Measurements from ENCODE around the gene TRPM3. TPM values are rescaled to one million over a fixed set of nuclear protein-coding genes. Genes with fewer than 3 reads are reported as not detected.

Gene TRPM3
- total RNA-seq, 1 donor from 2014 or later: 0.22 TPM

DNA sequence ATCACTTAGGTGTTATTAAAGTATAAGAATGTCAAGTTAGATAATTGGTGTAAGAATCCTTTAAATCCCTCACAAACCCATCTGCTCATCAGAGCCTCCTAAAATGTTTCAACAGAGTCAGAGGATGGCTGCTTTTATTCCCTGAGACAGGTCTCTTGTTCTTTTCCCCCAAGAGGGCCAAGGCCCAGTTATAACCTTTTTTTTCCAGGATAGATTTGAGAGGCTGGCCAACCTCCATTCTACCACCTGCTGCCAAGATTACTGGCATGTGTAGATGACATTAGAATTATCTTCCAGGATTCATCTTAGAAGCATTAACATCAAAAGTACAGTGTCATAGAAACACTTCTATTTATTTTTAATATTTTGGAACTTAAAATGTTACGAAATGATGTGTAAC is 305.1 kb downstream of the TRPM3 start:
- Histone ChIP-seq H3K9me3 (replicated peaks) (no peaks in the 10 kb centered on the region), H3K27ac (replicated peaks) (no peak overlapping the region), H3K27me3 (ENCODE audit: low read depth) (no peaks in the 10 kb centered on the region), H3K4me3 (no peak overlapping the region), H3K4me1 (no peaks in the 10 kb centered on the region), H3K36me3 (no peaks in the 10 kb centered on the region)
- intact Hi-C loops (cut with micrococcal nuclease): loop anchor here (10.0 kb wide), 1 partner anchor 48 kb away; no protein-coding TSS in a partner anchor
- TF ChIP-seq, protein P1, sequence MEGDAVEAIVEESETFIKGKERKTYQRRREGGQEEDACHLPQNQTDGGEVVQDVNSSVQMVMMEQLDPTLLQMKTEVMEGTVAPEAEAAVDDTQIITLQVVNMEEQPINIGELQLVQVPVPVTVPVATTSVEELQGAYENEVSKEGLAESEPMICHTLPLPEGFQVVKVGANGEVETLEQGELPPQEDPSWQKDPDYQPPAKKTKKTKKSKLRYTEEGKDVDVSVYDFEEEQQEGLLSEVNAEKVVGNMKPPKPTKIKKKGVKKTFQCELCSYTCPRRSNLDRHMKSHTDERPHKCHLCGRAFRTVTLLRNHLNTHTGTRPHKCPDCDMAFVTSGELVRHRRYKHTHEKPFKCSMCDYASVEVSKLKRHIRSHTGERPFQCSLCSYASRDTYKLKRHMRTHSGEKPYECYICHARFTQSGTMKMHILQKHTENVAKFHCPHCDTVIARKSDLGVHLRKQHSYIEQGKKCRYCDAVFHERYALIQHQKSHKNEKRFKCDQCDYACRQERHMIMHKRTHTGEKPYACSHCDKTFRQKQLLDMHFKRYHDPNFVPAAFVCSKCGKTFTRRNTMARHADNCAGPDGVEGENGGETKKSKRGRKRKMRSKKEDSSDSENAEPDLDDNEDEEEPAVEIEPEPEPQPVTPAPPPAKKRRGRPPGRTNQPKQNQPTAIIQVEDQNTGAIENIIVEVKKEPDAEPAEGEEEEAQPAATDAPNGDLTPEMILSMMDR (IDR thresholded peaks at IDR 0.05; ENCODE audit: borderline replicate concordance): no peak
- DNase-seq: no peak

DNA sequence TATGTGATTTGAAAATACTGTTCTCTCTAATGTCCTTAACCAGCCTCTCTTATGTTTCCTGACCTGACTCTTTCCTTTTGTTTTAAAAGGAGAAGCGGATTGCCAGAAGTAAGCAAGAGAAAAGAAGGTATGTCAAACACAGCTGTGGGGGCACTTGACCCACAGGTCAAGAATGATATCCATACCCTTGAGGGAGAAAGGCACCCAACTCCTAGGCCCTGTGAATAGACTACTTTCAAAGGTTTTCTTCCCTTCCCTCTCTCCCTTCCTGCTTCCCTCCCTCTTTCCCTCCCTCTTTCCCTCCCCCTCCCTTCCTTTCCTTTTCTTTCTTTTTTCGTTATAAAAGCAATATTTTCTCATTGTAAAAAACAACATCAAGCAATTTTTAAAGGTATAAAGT is 306.8 kb downstream of the TRPM3 start:
- no peak for DNase-seq
- TF ChIP-seq, protein P1 (IDR thresholded peaks at IDR 0.05; ENCODE audit: borderline replicate concordance): no peak
- Histone ChIP-seq H3K36me3 (no peaks in the 10 kb centered on the region), H3K4me1 (no peaks in the 10 kb centered on the region), H3K27me3 (ENCODE audit: low read depth) (no peaks in the 10 kb centered on the region), H3K9me3 (replicated peaks) (no peaks in the 10 kb centered on the region), H3K27ac (replicated peaks) (no peak overlapping the region), H3K4me3 (no peak overlapping the region)
- intact Hi-C loops (cut with micrococcal nuclease): loop anchor here (10.0 kb wide), 1 partner anchor 50 kb away; no protein-coding TSS in a partner anchor

DNA sequence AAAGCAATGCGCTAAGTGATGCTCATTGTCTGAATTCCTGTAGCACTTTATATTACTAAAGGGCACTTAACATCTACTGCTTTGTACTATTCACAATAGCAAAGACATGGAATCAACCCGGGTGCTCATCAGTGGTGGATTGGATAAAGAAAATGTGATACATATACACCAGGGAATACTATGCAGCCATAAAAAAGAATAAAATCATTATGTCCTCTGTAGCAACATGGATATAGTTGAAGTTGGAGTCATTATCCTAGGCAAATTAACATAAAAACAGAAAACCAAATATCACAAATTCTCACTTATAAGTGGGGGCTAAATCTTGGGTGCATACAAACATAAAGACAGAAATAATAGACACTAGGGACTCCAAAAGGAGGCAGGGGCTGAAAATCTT is 308.3 kb downstream of the TRPM3 start:
- H3K36me3 ChIP-seq: no peaks in the 10 kb centered on the region
- H3K4me3 ChIP-seq: no peak overlapping the region
- no peak for DNase-seq
- H3K9me3 ChIP-seq (replicated peaks): no peaks in the 10 kb centered on the region
- TF ChIP-seq, protein P1 (IDR thresholded peaks at IDR 0.05; ENCODE audit: borderline replicate concordance): no peak
- intact Hi-C loops (cut with micrococcal nuclease): loop anchor here (10.0 kb wide), 1 partner anchor 52 kb away; no protein-coding TSS in a partner anchor
- no peaks in the 10 kb centered on the region for H3K4me1 ChIP-seq
- no peak overlapping the region for H3K27ac ChIP-seq (replicated peaks)
- no peaks in the 10 kb centered on the region for H3K27me3 ChIP-seq (ENCODE audit: low read depth)

GRCh38 chr9:70811638-70812037 is 309.8 kb downstream of the TRPM3 start:
- TF ChIP-seq, protein P1 (IDR thresholded peaks at IDR 0.05; ENCODE audit: borderline replicate concordance): no peak
- no peak overlapping the region for H3K27ac ChIP-seq (replicated peaks)
- intact Hi-C loops (cut with micrococcal nuclease): loop anchor here (10.0 kb wide), 1 partner anchor 53 kb away; no protein-coding TSS in a partner anchor

GRCh38 chr9:70806875-70807274 is 314.5 kb downstream of the TRPM3 start:
- intact Hi-C loops (cut with micrococcal nuclease): no loop called here
- H3K27me3 ChIP-seq (ENCODE audit: low read depth): no peaks in the 10 kb centered on the region
- no peaks in the 10 kb centered on the region for H3K4me1 ChIP-seq
- no peaks in the 10 kb centered on the region for H3K9me3 ChIP-seq (replicated peaks)
- TF ChIP-seq, protein P1 (IDR thresholded peaks at IDR 0.05; ENCODE audit: borderline replicate concordance): no peak
- no peak overlapping the region for H3K27ac ChIP-seq (replicated peaks)
- no peak overlapping the region for H3K4me3 ChIP-seq
- no peaks in the 10 kb centered on the region for H3K36me3 ChIP-seq
- DNase-seq: no peak

More at GRCh38 chr9:70811638-70812037, 309.8 kb downstream of the TRPM3 start:
- no peaks in the 10 kb centered on the region for H3K36me3 ChIP-seq
- no peaks in the 10 kb centered on the region for H3K9me3 ChIP-seq (replicated peaks)
- H3K4me3 ChIP-seq: no peak overlapping the region
- no peak for DNase-seq
- H3K27me3 ChIP-seq (ENCODE audit: low read depth): no peaks in the 10 kb centered on the region
- H3K4me1 ChIP-seq: no peaks in the 10 kb centered on the region

Data from left ventricle myocardium inferior (tissue), 1 donor.